PC-9 (cell line): ENCODE measurements around the gene GATC. TPM values are rescaled to one million over a fixed set of nuclear protein-coding genes. Genes with fewer than 3 reads are reported as not detected.

Source experiments
- BruUV-seq: library from RNA; stranded (reverse); fragments of 400-500 nt; replicated peaks from 2 replicates; lab custom pipeline; 2021; lab: Mats Ljungman, UMichigan
- CTCF ChIA-PET: fragments of 300-600 bp; sonication (Branson Sonifier 250); formaldehyde crosslinking; loops from one replicate; lab custom pipeline; 2022; ENCODE audit warnings: antibody characterized with exemption; lab: Charles Lee
- POLR2A ChIA-PET: fragments of 300-600 bp; sonication (Branson Sonifier 250); formaldehyde crosslinking; loops from one replicate; lab custom pipeline; 2022; ENCODE audit warnings: antibody characterized with exemption; ENCODE audit not compliant: unreplicated experiment; lab: Charles Lee
- DNase-seq, 2 experiments: peaks; one replicate each; pipeline versions ENCODE4 v3.0.0 to v3.0.0-alpha.2; 2015 to 2022; ENCODE audit warnings: mixed read lengths in 1 of 2
- H2AFZ ChIP-seq: fragments of 200-600 bp; sonication (generic); 2 replicates; pipeline ENCODE4 v1.8.1; 2017; ENCODE audit warnings: antibody characterized with exemption
- H3F3A ChIP-seq: fragments of 200-600 bp; sonication (generic); 2 replicates; pipeline ENCODE4 v1.8.1; 2017; ENCODE audit warnings: antibody characterized with exemption, mild to moderate bottlenecking, low read depth; ENCODE audit not compliant: insufficient read depth
- H3K27ac ChIP-seq: fragments of 200-600 bp; sonication (generic); 2 replicates; pipeline ENCODE4 v1.6.1; 2016; ENCODE audit warnings: mixed run types
- H3K27me3 ChIP-seq: fragments of 200-600 bp; sonication (generic); 2 replicates; pipeline ENCODE4 v1.6.1; 2016; ENCODE audit warnings: low read depth, mixed run types; ENCODE audit not compliant: insufficient read depth
- H3K36me3 ChIP-seq: fragments of 200-600 bp; sonication (generic); 2 replicates; pipeline ENCODE4 v1.6.1; 2016; ENCODE audit warnings: low read depth, mixed run types
- H3K4me1 ChIP-seq: fragments of 200-600 bp; sonication (generic); replicated peaks from 2 replicates; pipeline ENCODE4 v1.6.1; 2016; ENCODE audit warnings: mixed run types; ENCODE audit not compliant: insufficient read depth
- H3K4me2 ChIP-seq: fragments of 200-600 bp; sonication (generic); 2 replicates; pipeline ENCODE4 v1.6.1; 2017; ENCODE audit warnings: mixed run types
- H3K4me3 ChIP-seq: fragments of 200-600 bp; sonication (generic); 2 replicates; pipeline ENCODE4 v1.6.1; 2016; ENCODE audit warnings: mixed run types
- H3K79me2 ChIP-seq: fragments of 200-600 bp; sonication (generic); 2 replicates; pipeline ENCODE4 v1.6.1; 2017; ENCODE audit warnings: low read depth, mixed run types
- H3K9me2 ChIP-seq: fragments of 200-600 bp; sonication (generic); 2 replicates; pipeline ENCODE4 v1.8.1; 2017; ENCODE audit warnings: mild to moderate bottlenecking; ENCODE audit not compliant: insufficient read depth
- H3K9me3 ChIP-seq: fragments of 200-600 bp; sonication (generic); 2 replicates; pipeline ENCODE4 v1.8.1; 2016; ENCODE audit warnings: low read depth; ENCODE audit not compliant: insufficient read depth
- H4K20me1 ChIP-seq: fragments of 200-600 bp; sonication (generic); 2 replicates; pipeline ENCODE4 v1.8.1; 2017; ENCODE audit not compliant: insufficient read depth
- CTCF ChIP-seq: fragments of 200-600 bp; sonication (generic); conservative IDR thresholded peaks from 2 replicates; pipeline ENCODE4 v1.6.1; 2017; ENCODE audit warnings: mixed run types, antibody characterized with exemption, mild to moderate bottlenecking, moderate library complexity
- EZH2 ChIP-seq: fragments of 200-600 bp; sonication (generic); IDR thresholded peaks from 2 replicates; pipeline ENCODE4 v1.8.0; 2017; ENCODE audit warnings: antibody characterized with exemption, low read depth
- intact Hi-C: fragments of 100-400 bp; cut with micrococcal nuclease; formaldehyde crosslinking; loops from one replicate; pipeline ENCODE4 v1.10.0; 2022; ENCODE audit not compliant: unreplicated experiment
- total RNA-seq: library from RNA; stranded (reverse); gene quantifications from 2 replicates; pipeline ENCODE4 v1.2.3, GENCODE V29; 2021

The GATC gene
- total RNA-seq, 1 experiment from 2014 or later = 24.3 TPM

- H3K9me3 ChIP-seq = no peaks in the 10 kb centered on the region
- H3K36me3 ChIP-seq = peaks cover 19% of the 10 kb centered on the region; the same call in 1 of the 2 replicates
- H3K4me3 ChIP-seq = peak overlapping the region; percentile 77
- intact Hi-C loops = no loop called here
- no peaks in the 10 kb centered on the region for H3K27me3 ChIP-seq
- BruUV-seq = TSS peak; percentile 58
- no peak for TF ChIP-seq CTCF
- no peak for TF ChIP-seq EZH2
- peaks cover 95% of the 10 kb centered on the region for H3K79me2 ChIP-seq
- H3K9me2 ChIP-seq = no peaks in the 10 kb centered on the region
- peaks cover 41% of the 10 kb centered on the region for H3K4me1 ChIP-seq
- H3K27ac ChIP-seq = peak overlapping the region; percentile 54
- POLR2A ChIA-PET = no interaction called here
- peak overlapping the region; percentile 94 for H3K4me2 ChIP-seq
- CTCF ChIA-PET = interaction anchor here (0.6 kb wide), 1 partner anchor 218 kb away, joined by 9 read pairs; no protein-coding TSS in a partner anchor
- no peak overlapping the region for H2AFZ ChIP-seq
- DNase-seq = peak; percentile 29 to 37
- peaks cover 35% of the 10 kb centered on the region for H3F3A ChIP-seq
- H4K20me1 ChIP-seq = peaks cover 48% of the 10 kb centered on the region
These were observed 22.1 kb downstream of the GATC start for GRCh38 chr12:120468325-120468820.

GRCh38 chr12:120468821-120469449 lies 22.7 kb downstream of the GATC start:
- no TSS peak for BruUV-seq
- DNase-seq = peak in 1 of 2 experiments; percentile 20
- Histone ChIP-seq H3K4me2 (peak overlapping the region; percentile 94), H3F3A (peaks cover 41% of the 10 kb centered on the region), H3K27ac (peak overlapping the region; percentile 54), H3K9me3 (no peaks in the 10 kb centered on the region), H4K20me1 (peaks cover 42% of the 10 kb centered on the region), H3K4me1 (peaks cover 47% of the 10 kb centered on the region), H2AFZ (0 out of 2 replicates have a peak overlapping the region, but pooled peaks have one; percentile 94), H3K79me2 (peaks cover 90% of the 10 kb centered on the region), H3K27me3 (no peaks in the 10 kb centered on the region), H3K4me3 (peak overlapping the region; percentile 77), H3K9me2 (no peaks in the 10 kb centered on the region), H3K36me3 (peaks cover 13% of the 10 kb centered on the region; the same call in 1 of the 2 replicates)
- TF ChIP-seq EZH2 = no peak
- no peak for TF ChIP-seq CTCF
- intact Hi-C loops = loop anchor here (1.0 kb wide), 1 partner anchor 26 kb away; no protein-coding TSS in a partner anchor
- ChIA-PET POLR2A (interaction anchor here (0.7 kb wide), 1 partner anchor 70 kb away, joined by 3 read pairs; no protein-coding TSS in a partner anchor), CTCF (interaction anchor here (0.6 kb wide), 1 partner anchor 217 kb away, joined by 9 read pairs; no protein-coding TSS in a partner anchor)

- peaks cover 12% of the 10 kb centered on the region; the same call in 1 of the 2 replicates for H3K36me3 ChIP-seq
- H3K9me3 ChIP-seq = no peaks in the 10 kb centered on the region
- ChIA-PET POLR2A (interaction anchor here (0.7 kb wide), 1 partner anchor 69 kb away, joined by 3 read pairs; no protein-coding TSS in a partner anchor), CTCF (interaction anchor here (0.6 kb wide), 1 partner anchor 353 kb away, joined by 8 read pairs; the partner anchor contains the start of gene RAB35)
- peaks cover 42% of the 10 kb centered on the region for H3F3A ChIP-seq
- H3K27me3 ChIP-seq = no peaks in the 10 kb centered on the region
- no TSS peak for BruUV-seq
- no peaks in the 10 kb centered on the region for H3K9me2 ChIP-seq
- no peak for TF ChIP-seq EZH2
- peak; percentile 77 for TF ChIP-seq CTCF
- peaks cover 52% of the 10 kb centered on the region for H3K4me1 ChIP-seq
- peak within 1 kb of the TSS; percentile 94 for H2AFZ ChIP-seq
- H3K27ac ChIP-seq = peak within 1 kb of the TSS; percentile 54
- H4K20me1 ChIP-seq = peaks cover 37% of the 10 kb centered on the region
- H3K79me2 ChIP-seq = peaks cover 84% of the 10 kb centered on the region
- peak within 1 kb of the TSS; percentile 77 for H3K4me3 ChIP-seq
- peak within 1 kb of the TSS; percentile 94 for H3K4me2 ChIP-seq
- intact Hi-C loops = loop anchor here (1.0 kb wide), 1 partner anchor 26 kb away; no protein-coding TSS in a partner anchor
- DNase-seq = peak; percentile 82 to 94
These were observed 23.4 kb downstream of the GATC start, which contains the start of gene SRSF9 for GRCh38 chr12:120469450-120470149. SRSF9 (minus strand) TSS chr12:120469748; CDS start chr12:120469609, 139 bp downstream.
